Colonic mucosa (tissue), 4 donors: ENCODE measurements around the gene TASP1. TPM values are rescaled to one million over a fixed set of nuclear protein-coding genes. Genes with fewer than 3 reads are reported as not detected.

Experiments used
- DNase-seq: peaks from one replicate; pipeline ENCODE4 v3.0.0-alpha.2; 2020
- H3K27ac ChIP-seq: fragments of 200-600 bp; one replicate; pipeline ENCODE4 v1.8.0; 2021
- H3K27me3 ChIP-seq: fragments of 200-600 bp; one replicate; pipeline ENCODE4 v1.8.0; 2021
- H3K36me3 ChIP-seq: fragments of 200-600 bp; one replicate; pipeline ENCODE4 v1.8.0; 2021
- H3K4me1 ChIP-seq: fragments of 200-600 bp; one replicate; pipeline ENCODE4 v1.8.0; 2021; ENCODE audit warnings: mild to moderate bottlenecking
- H3K4me3 ChIP-seq: fragments of 200-600 bp; one replicate; pipeline ENCODE4 v1.8.0; 2021
- H3K9ac ChIP-seq, 2 donors: one replicate each; pipeline ENCODE4 v1.7.0; 2013; ENCODE audit warnings: control low read depth in 2 of 2, low read depth in 2 of 2, low read length in 2 of 2
- H3K9me3 ChIP-seq: fragments of 200-600 bp; one replicate; pipeline ENCODE4 v1.8.0; 2021
- CTCF ChIP-seq: fragments of 200-600 bp; IDR thresholded peaks from one replicate; pipeline ENCODE4 v1.8.0; 2022; ENCODE audit warnings: antibody characterized with exemption, mild to moderate bottlenecking
- intact Hi-C: fragments of 100-400 bp; cut with DNase I; formaldehyde crosslinking; loops from one replicate; pipeline ENCODE4 v1.14.1; 2022
- total RNA-seq, 2 donors: library from RNA; stranded (reverse); fragmentation: NEBNext Ultra II Directional in 1 of 2; extraction: Animal tissue kit (Norgen Biotek cat#: 25700) in 1 of 2; gene quantifications; one replicate each; pipeline ENCODE4 v1.2.1, GENCODE V29; 2021
- donor health status: healthy.
- donor health status: DM: no; HTN: no; CAD: no.
- donor health status: DM: no; HTN: no; CAD: no.

The TASP1 gene
- total RNA-seq, 2 donors from 2014 or later, result 9.4 to 12.6 TPM

GRCh38 chr20:13342469-13343242 is 296.1 kb downstream of the TASP1 start:
- intact Hi-C loops, result no loop called here
- no peaks in the 10 kb centered on the region for H3K27me3 ChIP-seq
- H3K9ac ChIP-seq, result no peak overlapping the region
- TF ChIP-seq CTCF, result no peak
- H3K27ac ChIP-seq, result no peak overlapping the region
- H3K36me3 ChIP-seq, result no peaks in the 10 kb centered on the region
- H3K4me3 ChIP-seq, result no peak overlapping the region
- no peaks in the 10 kb centered on the region for H3K4me1 ChIP-seq
- no peak for DNase-seq
- H3K9me3 ChIP-seq, result no peaks in the 10 kb centered on the region

GRCh38 chr20:13341737-13342393 is 296.9 kb downstream of the TASP1 start:
- TF ChIP-seq CTCF, result no peak
- Histone ChIP-seq H3K4me3 (no peak overlapping the region), H3K9ac (no peak overlapping the region), H3K4me1 (no peaks in the 10 kb centered on the region), H3K27ac (no peak overlapping the region), H3K36me3 (no peaks in the 10 kb centered on the region), H3K27me3 (no peaks in the 10 kb centered on the region), H3K9me3 (no peaks in the 10 kb centered on the region)
- no peak for DNase-seq
- intact Hi-C loops, result no loop called here

GRCh38 chr20:13340088-13340487 is 298.6 kb downstream of the TASP1 start:
- intact Hi-C loops, result no loop called here

More at GRCh38 chr20:13340088-13340487, 298.6 kb downstream of the TASP1 start:
- Histone ChIP-seq H3K27ac (no peak overlapping the region), H3K9me3 (no peaks in the 10 kb centered on the region), H3K9ac (no peak overlapping the region), H3K27me3 (no peaks in the 10 kb centered on the region), H3K4me3 (no peak overlapping the region), H3K4me1 (no peaks in the 10 kb centered on the region), H3K36me3 (no peaks in the 10 kb centered on the region)
- no peak for DNase-seq
- TF ChIP-seq CTCF, result no peak

Other genes with a start within 250 kb of the TASP1 start
- gene ESF1, start 146.0 kb upstream of the TASP1 start, total RNA-seq, result 10 to 100 TPM in 1 of 2 donors, 1 to 10 TPM in 1; 9.9 to 11.0 TPM
- 10 to 100 TPM; 31.8 to 33.0 TPM for gene NDUFAF5, start 146.1 kb upstream of the TASP1 start, total RNA-seq